ENCODE measurements around the gene TMEM92.
A peak's percentile ranks its signal among the peaks of the same experiment; 100 is the strongest.
"Not testable (repeated sequence)": the region's sequence is repeated elsewhere in the genome, so short reads cannot be mapped to it uniquely, and the experiment has no call there.

TMEM92 gene

DNA sequence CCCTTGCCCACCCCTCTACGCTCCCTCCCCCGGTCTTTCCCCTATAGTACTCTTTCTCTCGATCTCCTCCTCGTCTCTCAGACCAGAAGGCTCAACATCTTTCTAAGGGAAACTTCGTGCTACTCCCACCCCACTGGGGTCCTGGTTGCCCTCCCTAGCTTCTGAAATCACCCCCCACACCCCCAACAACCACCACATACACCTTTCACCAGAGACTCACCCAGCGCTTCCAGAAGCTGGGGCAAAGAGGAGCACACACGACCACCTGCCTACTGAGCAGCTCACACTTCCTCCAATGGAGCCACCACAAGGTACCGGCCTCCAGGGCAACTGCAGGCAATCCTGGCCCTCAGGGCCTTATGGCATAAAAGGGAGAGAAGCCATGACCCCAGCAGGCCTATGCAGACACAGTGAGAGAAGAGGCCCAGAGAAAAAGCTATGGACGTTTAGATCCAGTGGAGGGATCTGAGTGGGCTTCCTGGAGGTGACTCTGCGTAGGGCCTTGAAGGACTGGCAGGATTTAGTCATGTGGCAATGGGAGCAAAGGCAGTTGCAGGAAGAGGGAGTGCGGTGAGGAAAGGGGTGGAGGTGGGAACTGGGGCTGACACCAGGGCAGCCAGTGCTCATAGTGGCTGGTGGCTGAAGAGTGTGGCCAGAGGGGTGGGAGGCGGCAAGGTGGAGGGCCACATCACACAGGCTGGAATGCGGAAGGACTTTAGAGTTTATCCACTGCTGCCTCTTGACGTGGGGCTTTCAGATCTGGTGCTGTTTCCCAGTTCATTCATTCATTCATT, 12.1 kb upstream of the TMEM92 start:
- no peak for DNase-seq

GRCh38 chr17:50263331-50264262, 10.7 kb upstream of the TMEM92 start:
- DNase-seq, result no peak

- DNase-seq, result no peak
These were observed 9.8 kb upstream of the TMEM92 start for GRCh38 chr17:50264263-50265113.

- no peak for DNase-seq
These were observed 9.1 kb upstream of the TMEM92 start for GRCh38 chr17:50265212-50265611.

- no peak for DNase-seq
These were observed 8.5 kb upstream of the TMEM92 start for GRCh38 chr17:50265690-50266315.

- no peak for DNase-seq
These were observed 7.7 kb upstream of the TMEM92 start for GRCh38 chr17:50266384-50267073.

GRCh38 chr17:50267074-50267841, 7.0 kb upstream of the TMEM92 start:
- no peak for DNase-seq

DNA sequence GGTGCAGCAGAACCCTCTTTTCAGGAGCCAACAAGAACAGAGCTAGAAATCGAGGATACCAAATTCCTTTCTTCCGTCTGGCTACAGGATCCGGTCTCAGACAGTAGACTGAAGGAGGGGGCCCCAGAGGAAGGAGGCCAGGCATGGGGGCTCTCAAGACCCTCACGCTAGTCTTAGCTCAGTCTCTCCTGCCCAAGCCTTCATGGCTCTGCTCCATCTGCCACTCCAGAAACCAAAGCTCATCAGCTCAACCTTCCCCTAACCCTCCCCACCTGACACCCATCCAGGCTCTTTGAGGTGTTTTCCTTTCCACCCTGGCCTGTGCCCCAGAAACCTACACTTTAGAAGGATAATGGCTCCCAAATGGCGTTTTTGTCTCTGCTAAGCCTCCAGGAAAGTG, 6.2 kb upstream of the TMEM92 start:
- no peak for DNase-seq

- DNase-seq, result no peak
These were observed 5.5 kb upstream of the TMEM92 start for GRCh38 chr17:50268743-50269275.

DNA sequence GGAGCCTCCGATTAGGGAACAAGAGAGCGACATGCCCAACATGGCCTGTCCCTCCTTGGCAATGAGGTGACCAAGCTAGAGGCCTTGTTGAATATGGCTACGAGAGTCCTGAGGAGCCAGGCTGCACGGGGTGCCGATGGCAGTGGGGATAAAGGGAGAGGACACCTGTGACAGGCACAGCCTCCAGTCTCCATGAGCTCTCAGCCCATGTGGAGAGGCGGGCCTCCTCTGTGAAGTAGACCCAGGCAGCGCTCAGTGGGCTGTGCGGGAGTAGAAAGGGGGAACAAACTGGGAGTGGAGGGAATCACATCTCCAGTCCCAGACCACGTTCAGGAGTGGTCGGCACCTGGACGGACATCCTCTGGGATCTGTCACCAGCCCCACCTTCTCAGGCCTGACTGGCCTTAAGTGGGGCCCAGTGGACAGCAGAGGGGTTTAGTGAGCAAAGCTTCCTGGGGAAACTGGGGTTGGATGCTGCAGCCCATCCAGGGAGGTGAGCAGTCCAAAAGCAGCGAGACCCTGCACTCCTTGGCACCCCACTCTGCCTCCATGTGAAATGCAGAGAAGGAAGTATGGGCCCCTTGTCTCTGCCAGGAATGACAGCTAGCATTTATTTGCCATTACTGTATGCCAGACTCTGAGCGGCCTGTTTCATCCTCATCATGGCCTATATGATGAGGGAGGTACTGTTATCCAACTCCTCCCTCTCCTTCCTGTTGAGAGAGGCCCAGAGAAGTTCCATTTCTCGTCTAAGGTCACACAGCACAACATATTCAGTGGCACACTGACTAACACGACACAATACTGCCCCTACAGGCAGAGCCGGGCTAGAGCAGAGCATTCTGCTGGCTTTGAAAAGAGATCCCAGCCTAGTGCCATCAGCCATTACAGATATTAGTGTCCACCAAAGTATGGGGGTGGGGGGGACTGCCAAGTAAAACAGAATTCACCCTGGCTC, 4.5 kb upstream of the TMEM92 start:
- no peak for DNase-seq

- no peak for DNase-seq
These were observed 3.6 kb upstream of the TMEM92 start for GRCh38 chr17:50270435-50271362.

GRCh38 chr17:50271363-50271750, 2.9 kb upstream of the TMEM92 start:
- not testable (repeated sequence) for DNase-seq

GRCh38 chr17:50272246-50272645, 2.0 kb upstream of the TMEM92 start:
- DNase-seq, result no peak

- DNase-seq, result peak in 1 of 2 donors; percentile 20
These were observed 1.3 kb upstream of the TMEM92 start for GRCh38 chr17:50272711-50273653.

DNA sequence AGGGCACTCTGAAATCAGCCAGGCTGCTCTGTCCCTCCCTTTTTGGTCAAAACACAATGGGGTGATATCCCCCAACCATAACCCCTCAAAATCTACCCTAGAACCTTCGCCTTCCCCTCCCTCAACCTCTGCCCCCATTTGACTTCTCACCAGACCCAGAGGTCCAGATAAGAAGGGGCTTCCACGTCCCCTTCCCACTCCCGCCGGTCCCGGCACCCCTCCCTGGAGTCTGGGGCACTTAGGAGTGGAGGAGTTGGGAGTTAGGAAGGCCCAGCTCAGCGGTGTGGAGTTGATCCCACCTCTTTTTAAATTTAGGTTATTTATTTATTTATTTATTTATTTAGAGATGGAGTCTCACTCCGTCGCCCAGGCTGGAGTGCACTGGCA, 619 bp upstream of the TMEM92 start:
- no peak for DNase-seq

DNA sequence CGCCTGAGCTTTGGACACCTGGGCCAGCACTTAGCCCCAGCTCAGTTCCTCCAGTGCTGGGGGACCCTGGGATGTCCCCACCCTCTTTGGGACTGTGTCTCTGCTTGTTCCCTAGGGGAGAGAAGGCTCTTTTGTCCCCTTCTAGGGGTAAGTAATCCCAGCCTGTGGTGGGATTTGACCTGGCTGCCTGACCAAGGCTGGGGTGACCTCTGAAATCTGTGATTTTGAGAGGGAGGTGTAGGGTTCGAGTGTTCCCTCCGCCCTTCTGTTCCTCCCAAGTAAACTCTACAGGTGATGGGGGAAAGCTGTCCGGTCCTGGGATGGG, 593 bp downstream of the TMEM92 start:
- DNase-seq, result no peak

GRCh38 chr17:50275279-50275678, 1.0 kb downstream of the TMEM92 start:
- DNase-seq, result no peak

Measured in bone marrow (tissue), 2 donors.